ENCODE data around the gene TMPRSS7.
"Not testable (repeated sequence)": the region's sequence is repeated elsewhere in the genome, so short reads cannot be mapped to it uniquely, and the experiment has no call there.

TMPRSS7 gene

DNA sequence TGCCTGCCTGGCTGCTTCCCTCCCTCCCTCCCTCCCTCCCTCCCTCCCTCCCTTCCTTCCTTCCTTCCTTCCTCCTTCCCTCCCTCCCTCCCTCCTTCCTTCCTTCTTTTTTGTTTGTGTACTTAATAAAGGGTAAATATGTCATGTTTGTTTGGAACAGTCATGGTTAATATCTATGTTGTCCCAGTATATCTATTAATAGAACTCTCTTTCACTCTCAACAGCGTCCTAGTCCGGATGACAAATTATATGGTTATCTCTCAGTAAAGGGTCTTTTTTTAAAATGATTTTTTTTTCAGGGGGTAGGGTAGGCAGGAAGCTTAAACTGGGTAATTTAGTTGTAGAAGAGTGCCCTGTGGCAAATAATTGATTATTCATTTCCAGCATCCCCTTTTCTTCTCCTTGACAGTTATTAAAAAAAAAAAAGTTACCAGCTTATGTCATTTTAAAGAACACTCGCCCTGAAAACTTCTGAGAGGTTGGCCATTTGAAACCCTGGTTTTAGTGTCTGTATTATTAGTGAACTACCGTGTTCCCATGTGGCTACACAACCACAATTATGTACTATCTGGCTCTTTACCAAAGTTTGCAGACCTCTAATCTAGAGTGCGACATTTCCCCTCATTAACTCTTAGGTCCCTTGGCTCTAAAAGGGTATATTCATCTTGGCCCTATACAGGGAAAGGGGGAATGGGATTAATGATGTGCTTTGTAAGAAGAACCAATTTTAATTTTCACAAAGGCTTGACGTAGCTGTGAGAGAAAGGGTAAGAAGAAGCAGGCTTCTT is 22.1 kb upstream of the TMPRSS7 start:
- DNase-seq (ENCODE audit: low spot score) = no peak

- no peak for DNase-seq (ENCODE audit: low spot score)
Measured at GRCh38 chr3:112013058-112013783, 21.3 kb upstream of the TMPRSS7 start.

DNA sequence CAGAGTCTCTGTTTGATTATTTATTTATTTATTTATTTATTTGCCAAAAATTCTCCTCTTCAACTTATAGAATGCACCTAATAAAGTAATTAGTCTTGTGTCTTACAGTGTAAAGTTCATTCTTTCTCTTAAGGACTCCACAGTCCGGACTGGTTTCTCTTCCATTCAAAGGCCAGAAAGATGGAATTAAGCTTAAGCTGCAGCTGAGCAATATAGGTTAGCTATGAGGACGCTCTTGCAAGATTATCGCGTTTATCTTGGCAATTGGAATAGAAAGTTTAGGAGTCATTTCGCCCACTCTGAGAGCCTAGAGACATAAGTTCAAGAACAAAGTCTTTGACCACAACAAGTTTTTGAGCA is 20.8 kb upstream of the TMPRSS7 start:
- DNase-seq (ENCODE audit: low spot score) = no peak

DNA sequence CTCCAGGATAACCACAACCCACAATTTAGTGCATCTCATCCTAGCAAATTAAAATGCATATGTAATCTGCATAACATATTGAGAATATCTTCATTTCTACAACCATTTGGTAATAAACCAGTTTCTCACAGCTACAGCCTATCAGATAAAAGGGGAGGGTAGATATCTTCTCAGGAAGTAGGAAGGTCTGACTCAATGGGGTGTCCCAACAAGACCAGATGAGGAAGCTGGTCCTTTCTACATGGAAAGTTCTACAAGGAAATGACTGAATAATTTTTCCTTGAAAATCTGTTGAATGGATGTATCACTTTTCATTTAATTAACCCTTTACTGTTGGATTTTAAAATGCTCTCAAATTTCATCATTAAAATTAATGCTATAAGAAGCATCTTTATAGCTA is 17.4 kb upstream of the TMPRSS7 start:
- no peak for DNase-seq (ENCODE audit: low spot score)

- no peak for DNase-seq (ENCODE audit: low spot score)
Measured at GRCh38 chr3:112018712-112019111, 15.8 kb upstream of the TMPRSS7 start.

- no peak for DNase-seq (ENCODE audit: low spot score)
Measured at GRCh38 chr3:112019716-112020115, 14.8 kb upstream of the TMPRSS7 start.

DNA sequence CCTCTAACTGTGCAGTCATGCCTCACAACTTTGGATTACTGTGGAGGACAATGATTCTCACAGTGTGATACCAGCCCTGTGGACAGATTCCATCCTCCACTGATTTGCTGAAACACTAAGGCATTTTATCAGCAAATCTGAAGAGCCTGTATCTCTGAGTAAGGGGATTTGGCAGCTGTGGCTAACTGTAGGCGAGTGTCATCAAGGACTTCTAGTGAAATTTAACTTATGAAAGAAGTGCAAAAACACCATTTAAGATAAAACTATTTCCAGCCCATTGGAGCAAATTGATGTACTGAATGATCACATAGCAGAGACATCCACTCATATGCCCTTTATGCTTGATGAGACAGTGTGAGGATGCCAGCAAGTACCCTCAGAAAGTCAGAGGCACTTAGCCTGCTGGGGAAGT is 13.9 kb upstream of the TMPRSS7 start:
- DNase-seq (ENCODE audit: low spot score) = no peak

DNA sequence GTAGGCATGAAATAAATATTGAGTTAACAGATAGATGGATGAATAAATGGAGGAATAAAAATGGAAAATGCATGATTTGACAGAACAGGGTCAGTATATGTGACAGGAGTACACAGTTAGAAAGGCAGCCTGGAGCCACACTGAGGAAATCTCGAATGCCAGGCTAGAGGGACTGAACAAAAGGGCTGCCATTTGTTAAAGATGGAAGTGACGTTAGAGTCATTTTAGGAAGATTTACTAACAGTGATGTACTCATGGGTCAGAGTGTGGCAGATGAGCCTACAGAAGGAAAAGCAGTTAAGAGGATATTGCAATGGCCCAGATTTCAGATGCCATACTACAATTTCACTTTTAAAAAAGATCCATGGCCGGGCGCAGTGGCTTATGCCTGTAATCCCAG is 7.4 kb upstream of the TMPRSS7 start:
- DNase-seq (ENCODE audit: low spot score) = no peak

GRCh38 chr3:112027826-112028225 is 6.7 kb upstream of the TMPRSS7 start:
- DNase-seq (ENCODE audit: low spot score) = peak; percentile 11

- DNase-seq (ENCODE audit: low spot score) = no peak
Measured at GRCh38 chr3:112030901-112031300, 3.6 kb upstream of the TMPRSS7 start.

- DNase-seq (ENCODE audit: low spot score) = no peak
Measured at GRCh38 chr3:112032098-112032731, 2.3 kb upstream of the TMPRSS7 start.

- DNase-seq (ENCODE audit: low spot score) = no peak
Measured at GRCh38 chr3:112035241-112035640, 705 bp downstream of the TMPRSS7 start.

DNA sequence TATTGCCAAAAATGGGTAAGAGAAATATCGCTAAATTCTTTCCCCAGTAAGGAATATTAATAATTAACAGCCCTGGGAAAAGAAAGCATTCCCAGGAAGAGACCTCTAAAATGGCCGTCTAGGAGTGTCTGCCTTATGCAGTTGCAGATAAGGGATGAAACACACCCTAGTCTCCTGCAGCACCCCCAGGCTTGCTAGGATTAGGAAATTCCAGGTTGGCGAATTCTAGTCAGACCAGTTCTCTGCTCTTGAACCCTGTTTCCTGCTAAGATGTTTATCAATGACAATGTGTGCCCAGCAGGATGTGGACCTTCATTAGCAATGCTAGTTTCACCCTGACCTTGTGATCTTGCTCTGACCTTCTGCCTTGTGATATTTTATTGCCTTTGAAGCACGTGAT is 2.7 kb downstream of the TMPRSS7 start:
- DNase-seq (ENCODE audit: low spot score) = not testable (repeated sequence)

GRCh38 chr3:112038863-112039262 is 4.3 kb downstream of the TMPRSS7 start:
- DNase-seq (ENCODE audit: low spot score) = no peak

GRCh38 chr3:112041321-112041720 is 6.8 kb downstream of the TMPRSS7 start:
- DNase-seq (ENCODE audit: low spot score) = no peak

GRCh38 chr3:112042842-112043280 is 8.3 kb downstream of the TMPRSS7 start:
- DNase-seq (ENCODE audit: low spot score) = no peak

DNA sequence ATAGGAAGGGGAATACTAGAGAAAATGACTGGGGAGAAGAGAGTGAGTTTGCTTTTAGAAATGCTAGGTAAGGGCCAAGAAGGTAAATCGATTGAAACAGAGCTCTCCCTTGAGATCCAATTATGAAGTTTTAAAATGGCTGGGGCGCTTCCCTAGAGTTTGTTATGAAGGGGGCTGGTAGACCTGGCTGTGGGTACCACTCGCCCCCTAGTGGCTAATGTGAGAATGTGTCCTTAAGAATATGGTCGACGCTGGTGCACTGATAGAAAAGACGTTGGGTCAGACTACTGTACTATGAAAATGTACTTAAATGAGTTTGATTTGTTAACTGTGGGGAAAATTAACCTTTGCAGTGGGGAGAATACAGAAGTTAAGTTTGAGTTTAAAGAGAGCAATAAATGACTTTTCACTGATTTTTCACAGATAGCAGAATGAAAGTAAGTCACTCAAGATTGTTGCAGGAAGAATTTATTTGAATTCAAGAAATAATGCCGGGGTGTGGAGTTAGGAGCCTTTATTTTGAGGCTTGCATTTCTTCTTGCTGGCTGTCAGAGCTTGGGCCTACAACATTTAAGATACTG is 9.2 kb downstream of the TMPRSS7 start:
- peak; percentile 77 for DNase-seq (ENCODE audit: low spot score)

GRCh38 chr3:112046599-112046998 is 12.1 kb downstream of the TMPRSS7 start:
- no peak for DNase-seq (ENCODE audit: low spot score)

- DNase-seq (ENCODE audit: low spot score) = no peak
Measured at GRCh38 chr3:112047264-112047663, 12.7 kb downstream of the TMPRSS7 start.

DNA sequence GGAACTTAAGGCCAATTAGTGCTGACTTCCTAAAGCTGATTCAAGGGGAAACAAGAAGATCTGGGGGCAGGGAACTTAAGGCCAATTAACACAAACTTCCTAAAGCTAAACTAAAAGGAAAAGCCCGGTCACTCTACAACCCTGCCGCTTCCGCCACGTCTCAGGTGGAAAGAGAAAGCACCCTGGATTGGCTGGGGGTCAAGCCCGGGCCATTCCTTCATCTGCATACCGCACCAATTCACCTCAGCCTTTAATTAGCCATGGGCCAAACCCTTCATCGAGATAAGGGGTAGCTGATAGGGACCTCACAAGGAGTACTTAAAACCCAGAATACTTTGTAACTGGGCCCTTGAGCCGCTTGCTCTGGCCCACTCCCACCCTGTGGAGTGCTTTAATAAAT is 14.4 kb downstream of the TMPRSS7 start:
- no peak for DNase-seq (ENCODE audit: low spot score)

GRCh38 chr3:112053229-112053628 is 18.7 kb downstream of the TMPRSS7 start:
- no peak for DNase-seq (ENCODE audit: low spot score)

- no peak for DNase-seq (ENCODE audit: low spot score)
Measured at GRCh38 chr3:112056451-112056929, 22.0 kb downstream of the TMPRSS7 start.
